SK-N-MC (cell line): ENCODE measurements around the gene OR6P1.

Experiments
- EZH2 ChIP-seq: fragments of 200-600 bp; sonication (generic); IDR thresholded peaks from one replicate; pipeline ENCODE4 v1.6.1; 2017; ENCODE audit warnings: antibody characterized with exemption
- FOXP2 ChIP-seq: optimal IDR thresholded peaks from 2 replicates; pipeline ENCODE3; 2011; ENCODE audit warnings: mild to moderate bottlenecking, moderate library complexity; ENCODE audit not compliant: insufficient read depth; ENCODE audit errors: extremely low read length, control extremely low read depth
- POLR2AphosphoS5 ChIP-seq: IDR thresholded peaks from 2 replicates; pipeline ENCODE4 v1.6.1; 2012; ENCODE audit warnings: mild to moderate bottlenecking, low read depth, low read length, borderline replicate concordance

GRCh38 chr1:158559696-158560095, 10.7 kb downstream of the OR6P1 start:
- TF ChIP-seq EZH2: no peak
- TF ChIP-seq FOXP2: no peak
- TF ChIP-seq POLR2AphosphoS5: no peak
